GM12874 (cell line): ENCODE measurements around the gene FBXL4.

Experiments
- TF ChIP-seq, protein P1 (sequence below): IDR thresholded peaks from 2 replicates; pipeline ENCODE4 v1.5.1; 2011; ENCODE audit warnings: low read depth, mild to moderate bottlenecking, control low read depth, low read length, moderate library complexity; ENCODE audit not compliant: insufficient read depth

The FBXL4 gene

DNA sequence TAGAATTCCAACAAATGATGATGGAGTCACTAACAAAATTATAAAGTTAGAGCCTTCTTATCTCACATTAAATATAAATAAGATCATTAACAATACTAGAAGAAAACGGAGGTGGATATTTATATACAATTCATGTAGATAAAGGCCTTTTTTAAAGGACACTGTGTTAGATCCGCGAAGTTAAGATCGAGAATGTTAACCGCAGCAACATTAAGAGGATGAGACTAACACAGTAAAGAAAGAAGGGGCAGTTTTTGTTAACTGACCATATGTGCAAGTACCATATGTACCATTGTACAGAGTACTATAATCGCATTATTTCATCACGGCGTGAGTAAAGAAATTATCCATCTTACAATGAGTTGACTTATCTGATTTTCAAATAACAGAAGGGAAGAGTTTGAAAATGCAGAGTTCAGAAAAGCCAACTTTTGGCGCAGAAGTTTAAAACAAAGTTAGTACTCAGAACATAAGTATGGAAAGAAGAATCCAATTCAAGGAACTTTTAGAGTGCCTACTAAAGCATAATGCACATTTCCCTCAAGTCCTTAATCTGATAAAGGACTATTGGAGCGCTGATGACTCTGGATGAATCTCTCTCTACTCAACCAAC lies 1.4 kb downstream of the FBXL4 start:
- TF ChIP-seq, protein P1, sequence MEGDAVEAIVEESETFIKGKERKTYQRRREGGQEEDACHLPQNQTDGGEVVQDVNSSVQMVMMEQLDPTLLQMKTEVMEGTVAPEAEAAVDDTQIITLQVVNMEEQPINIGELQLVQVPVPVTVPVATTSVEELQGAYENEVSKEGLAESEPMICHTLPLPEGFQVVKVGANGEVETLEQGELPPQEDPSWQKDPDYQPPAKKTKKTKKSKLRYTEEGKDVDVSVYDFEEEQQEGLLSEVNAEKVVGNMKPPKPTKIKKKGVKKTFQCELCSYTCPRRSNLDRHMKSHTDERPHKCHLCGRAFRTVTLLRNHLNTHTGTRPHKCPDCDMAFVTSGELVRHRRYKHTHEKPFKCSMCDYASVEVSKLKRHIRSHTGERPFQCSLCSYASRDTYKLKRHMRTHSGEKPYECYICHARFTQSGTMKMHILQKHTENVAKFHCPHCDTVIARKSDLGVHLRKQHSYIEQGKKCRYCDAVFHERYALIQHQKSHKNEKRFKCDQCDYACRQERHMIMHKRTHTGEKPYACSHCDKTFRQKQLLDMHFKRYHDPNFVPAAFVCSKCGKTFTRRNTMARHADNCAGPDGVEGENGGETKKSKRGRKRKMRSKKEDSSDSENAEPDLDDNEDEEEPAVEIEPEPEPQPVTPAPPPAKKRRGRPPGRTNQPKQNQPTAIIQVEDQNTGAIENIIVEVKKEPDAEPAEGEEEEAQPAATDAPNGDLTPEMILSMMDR, result no peak

DNA sequence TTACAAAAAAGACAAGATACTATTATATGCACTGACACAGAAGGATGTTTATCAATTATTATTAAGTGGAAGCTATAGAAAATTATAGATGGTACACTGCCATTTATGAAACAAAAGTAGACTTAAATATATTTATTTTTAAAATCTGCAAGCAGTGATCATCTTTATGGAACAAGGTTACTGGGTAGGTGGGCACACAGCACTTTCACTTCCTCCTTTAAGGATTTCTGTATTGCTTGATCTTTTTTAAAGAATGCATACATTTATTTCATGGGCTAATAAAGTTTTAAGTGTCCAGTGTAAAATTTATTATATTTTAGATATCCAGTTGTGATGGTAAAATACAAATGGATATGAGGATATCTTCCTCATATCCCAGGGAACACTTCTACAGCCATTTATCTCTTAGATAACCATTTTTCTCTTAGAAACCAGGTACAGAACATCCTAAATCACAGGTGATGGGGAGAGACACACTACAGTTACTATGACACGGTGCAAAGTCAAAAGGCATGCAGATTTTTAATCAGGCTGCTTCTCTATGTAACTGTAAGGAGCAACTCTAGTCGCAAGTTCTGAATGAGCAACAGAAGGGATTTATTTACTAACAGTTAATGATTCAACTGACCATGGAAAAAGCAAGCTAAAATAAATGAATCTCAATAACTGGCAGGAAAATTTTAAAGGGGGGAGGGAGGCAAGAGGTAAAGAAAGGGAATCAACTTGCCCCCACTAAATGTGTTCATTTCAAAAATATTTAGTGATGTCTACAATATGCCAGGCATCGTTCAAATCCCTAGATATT lies 2.2 kb downstream of the FBXL4 start:
- TF ChIP-seq, protein P1, result no peak

DNA sequence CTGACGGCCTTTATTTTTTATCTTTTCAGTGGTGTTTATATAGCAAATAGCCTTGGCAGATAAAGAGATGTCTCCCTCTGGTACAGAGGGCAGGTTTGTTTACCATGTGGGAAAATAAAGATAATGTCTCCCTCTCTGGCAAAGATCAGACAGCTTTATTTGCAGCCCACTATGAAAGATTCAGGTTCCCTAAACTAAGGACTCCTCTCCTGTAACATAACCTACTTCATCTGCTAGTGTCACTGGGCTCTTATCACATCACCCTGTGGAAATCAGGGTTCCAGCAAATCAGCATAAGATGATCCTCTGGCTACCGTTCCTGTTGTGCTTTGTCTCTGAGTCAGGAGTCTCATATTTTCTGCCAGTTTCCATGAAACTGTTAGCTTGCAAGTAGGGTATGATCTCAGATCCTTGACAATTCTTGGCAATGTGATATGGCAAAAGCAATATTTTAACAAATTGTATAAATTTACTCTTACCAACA lies 3.1 kb downstream of the FBXL4 start:
- TF ChIP-seq, protein P1, result no peak

DNA sequence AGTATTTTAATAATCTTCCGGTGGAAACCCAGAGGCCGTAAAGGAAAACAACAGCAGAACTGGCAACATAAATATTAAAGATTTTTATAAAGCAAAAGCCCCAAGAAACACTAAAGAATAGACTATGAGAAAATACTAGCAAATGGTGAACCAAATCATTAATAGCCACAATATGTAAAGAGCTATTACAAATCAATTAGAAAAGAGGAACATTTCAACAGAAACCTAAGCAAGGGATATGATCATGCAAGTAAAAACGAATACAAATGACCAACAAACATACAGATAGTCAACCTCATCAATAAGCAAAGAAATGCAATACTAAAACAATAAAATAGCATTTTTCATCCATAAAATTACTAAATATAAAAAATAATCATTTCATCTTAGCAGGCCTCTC lies 3.6 kb downstream of the FBXL4 start:
- TF ChIP-seq, protein P1, result no peak

DNA sequence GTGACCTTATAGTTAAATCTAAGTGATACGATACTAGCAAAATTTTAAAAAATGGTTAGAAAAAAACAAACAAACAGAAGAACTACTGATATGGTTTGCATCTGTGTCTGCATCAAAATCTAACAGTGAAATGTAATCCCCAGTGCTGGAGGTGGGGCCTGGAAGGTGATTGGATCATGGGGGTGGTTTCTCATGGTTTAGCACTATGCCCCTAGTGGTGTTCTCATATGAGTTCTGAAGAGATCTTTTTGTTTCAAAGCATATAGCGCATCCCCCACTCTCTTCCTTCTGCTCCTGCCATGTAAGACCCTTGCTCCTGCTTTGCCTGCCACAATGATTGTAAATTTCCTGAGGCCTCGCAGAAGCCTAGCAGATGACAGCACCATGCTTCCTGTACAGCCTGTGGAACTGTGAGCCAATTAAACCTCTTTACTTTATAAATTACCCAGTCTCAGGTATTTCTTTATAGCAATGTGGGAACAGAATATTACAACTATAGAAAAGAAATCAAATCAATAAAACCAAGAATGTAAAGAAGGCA lies 5.4 kb downstream of the FBXL4 start:
- TF ChIP-seq, protein P1, result 0 out of 2 replicates have a peak, but pooled peaks have one; percentile 5

DNA sequence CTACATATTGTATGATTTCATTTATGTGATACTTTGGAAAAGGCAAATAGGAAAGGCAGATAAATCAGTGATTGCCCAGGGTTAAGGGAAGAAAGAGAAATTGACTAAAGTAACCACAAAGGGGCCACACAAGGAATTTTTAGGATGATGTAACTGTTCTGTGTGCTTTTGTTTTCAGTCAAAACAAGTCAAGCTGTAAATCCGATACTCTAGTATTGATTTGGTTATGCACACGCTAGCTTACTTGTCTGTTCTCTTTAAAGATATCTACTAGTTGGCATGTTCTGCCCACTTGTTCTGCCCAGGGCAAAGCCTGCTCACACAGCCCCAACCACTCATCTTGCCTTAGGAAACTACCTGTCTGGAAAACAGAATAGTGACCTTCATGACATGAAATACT lies 6.4 kb downstream of the FBXL4 start:
- TF ChIP-seq, protein P1, result no peak

DNA sequence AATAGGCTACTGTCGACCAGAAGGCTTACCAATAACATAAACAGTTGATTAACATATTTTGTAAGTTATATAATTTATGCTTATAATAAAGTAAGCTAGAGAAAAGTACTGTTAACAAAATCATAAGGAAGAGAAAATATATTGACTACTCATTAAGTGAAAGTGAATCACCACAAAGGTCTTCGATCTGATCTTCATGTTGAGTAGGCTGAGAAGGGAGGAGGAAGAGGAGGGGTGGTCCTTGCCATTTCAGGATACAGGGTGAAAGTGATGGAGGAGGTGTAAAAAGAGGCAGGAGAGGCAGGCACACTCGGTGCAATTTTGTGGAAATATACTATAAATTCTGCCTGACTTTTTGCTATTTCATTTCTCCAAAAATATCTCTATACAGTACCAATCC lies 10.4 kb downstream of the FBXL4 start:
- TF ChIP-seq, protein P1, result no peak
